Measurements from ENCODE around the gene TAX1BP3.

TAX1BP3 gene

GRCh38 chr17:3622977-3623594 lies 45.3 kb downstream of the TAX1BP3 start:
- DNase-seq: no peak

- no peak for DNase-seq
These were observed 47.1 kb downstream of the TAX1BP3 start for GRCh38 chr17:3621146-3621720.

GRCh38 chr17:3615160-3615870 lies 53.1 kb downstream of the TAX1BP3 start:
- DNase-seq: no peak

GRCh38 chr17:3613124-3613523 lies 55.3 kb downstream of the TAX1BP3 start:
- DNase-seq: no peak
